Endothelial cell of umbilical vein (primary cell): ENCODE results near the gene FAM149B1.
A peak's percentile ranks its signal among the peaks of the same experiment; 100 is the strongest.

Source experiments
- POLR2A ChIP-seq: IDR thresholded peaks from 2 replicates; pipeline ENCODE4 v1.6.1; 2012; ENCODE audit warnings: low read depth, mild to moderate bottlenecking, control low read depth, low read length
- TF ChIP-seq, protein P1 (sequence below), 2 donors: IDR thresholded peaks; 1 replicate in 1 of 2; 2 replicates in 1 of 2; pipeline ENCODE4 v1.5.1; 2011; ENCODE audit warnings: low read length in 2 of 2, mild to moderate bottlenecking in 2 of 2, moderate library complexity in 2 of 2, control low read depth in 1 of 2, inconsistent platforms in 1 of 2, low read depth in 1 of 2; ENCODE audit not compliant: insufficient read depth in 1 of 2; ENCODE audit errors: extremely low read depth in 1 of 2

- TF ChIP-seq POLR2A, result peak; percentile 88
- TF ChIP-seq, protein P1, sequence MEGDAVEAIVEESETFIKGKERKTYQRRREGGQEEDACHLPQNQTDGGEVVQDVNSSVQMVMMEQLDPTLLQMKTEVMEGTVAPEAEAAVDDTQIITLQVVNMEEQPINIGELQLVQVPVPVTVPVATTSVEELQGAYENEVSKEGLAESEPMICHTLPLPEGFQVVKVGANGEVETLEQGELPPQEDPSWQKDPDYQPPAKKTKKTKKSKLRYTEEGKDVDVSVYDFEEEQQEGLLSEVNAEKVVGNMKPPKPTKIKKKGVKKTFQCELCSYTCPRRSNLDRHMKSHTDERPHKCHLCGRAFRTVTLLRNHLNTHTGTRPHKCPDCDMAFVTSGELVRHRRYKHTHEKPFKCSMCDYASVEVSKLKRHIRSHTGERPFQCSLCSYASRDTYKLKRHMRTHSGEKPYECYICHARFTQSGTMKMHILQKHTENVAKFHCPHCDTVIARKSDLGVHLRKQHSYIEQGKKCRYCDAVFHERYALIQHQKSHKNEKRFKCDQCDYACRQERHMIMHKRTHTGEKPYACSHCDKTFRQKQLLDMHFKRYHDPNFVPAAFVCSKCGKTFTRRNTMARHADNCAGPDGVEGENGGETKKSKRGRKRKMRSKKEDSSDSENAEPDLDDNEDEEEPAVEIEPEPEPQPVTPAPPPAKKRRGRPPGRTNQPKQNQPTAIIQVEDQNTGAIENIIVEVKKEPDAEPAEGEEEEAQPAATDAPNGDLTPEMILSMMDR (IDR thresholded peaks at IDR 0.05; ENCODE audit: extremely low read depth in 1 of 2, insufficient read depth in 1 of 2, low read depth in 1 of 2, low read length in 2 of 2), result no peak
Observed at GRCh38 chr10:73252445-73253224, 84.7 kb downstream of the FAM149B1 start, which contains the start of gene MRPS16.
